ENCODE results near the gene NDUFB4.

Gene NDUFB4

DNA sequence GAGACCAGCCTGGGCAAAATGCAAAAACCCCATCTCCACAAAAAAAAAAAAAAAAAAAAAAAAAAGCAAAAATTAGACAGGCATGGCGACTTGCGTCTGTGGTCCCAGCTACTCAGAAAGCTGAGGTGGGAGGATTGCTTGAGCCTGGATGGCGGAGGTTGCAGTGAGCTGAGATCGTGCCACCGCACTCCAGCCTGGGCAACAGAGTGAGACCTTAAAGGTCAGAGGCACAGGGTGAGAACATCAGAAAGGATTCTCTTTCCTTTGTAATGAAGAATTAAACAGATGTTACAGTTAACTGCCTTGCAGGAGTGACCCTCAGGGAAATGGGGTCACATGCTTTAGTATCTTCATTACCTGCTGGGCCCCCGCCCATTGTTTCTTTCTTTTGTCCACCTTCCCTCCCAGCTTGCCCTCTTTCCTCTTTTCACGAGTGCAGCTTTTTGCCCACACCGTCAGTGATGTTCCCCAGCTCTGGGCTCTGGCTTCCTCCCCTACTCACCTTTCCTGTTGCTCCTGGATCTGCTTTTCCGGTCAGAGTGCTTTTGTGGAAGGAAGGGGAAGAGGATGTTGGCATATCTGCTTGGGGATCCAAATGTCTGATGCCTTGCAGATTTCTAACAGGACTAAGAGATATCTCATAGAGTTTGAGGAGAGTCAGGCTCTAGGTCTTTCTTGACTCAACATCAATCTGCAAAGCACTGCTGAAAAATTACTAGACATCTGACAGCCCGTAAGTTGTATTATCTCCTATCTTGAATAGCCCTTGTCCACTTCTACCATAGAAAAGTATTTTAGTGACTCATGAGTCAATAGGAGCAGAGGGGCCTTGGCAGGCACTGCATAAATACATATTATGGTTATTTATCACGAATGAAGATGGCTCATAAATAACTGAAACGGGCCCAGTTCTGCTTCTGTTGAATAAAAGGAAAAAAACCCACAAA, 35.6 kb upstream of the NDUFB4 start:
- TF ChIP-seq EZH2phosphoT487 (IDR thresholded peaks at IDR 0.05; ENCODE audit: low read depth): no peak
- Histone ChIP-seq H3K27ac (ENCODE audit: low read length) (no peak overlapping the region), H3K9me3 (ENCODE audit: insufficient read depth, low read length) (no peaks in the 10 kb centered on the region), H2AFZ (ENCODE audit: low read depth, low read length) (peak overlapping the region; percentile 12; the same call in 1 of the 2 replicates), H3K4me1 (ENCODE audit: low read length) (peaks cover 20% of the 10 kb centered on the region), H3K4me2 (ENCODE audit: low read length) (peak overlapping the region; percentile 21), H3K27me3 (ENCODE audit: low read depth, low read length) (no peaks in the 10 kb centered on the region), H3K79me2 (ENCODE audit: low read length) (no peaks in the 10 kb centered on the region), H3K4me3 (ENCODE audit: low read length) (no peak overlapping the region), H3K9ac (ENCODE audit: low read length) (no peak overlapping the region), H4K20me1 (ENCODE audit: insufficient read depth, low read length) (no peaks in the 10 kb centered on the region), H3K36me3 (replicated peaks; ENCODE audit: low read depth, low read length) (no peaks in the 10 kb centered on the region)

GRCh38 chr3:120561251-120562045, 34.7 kb upstream of the NDUFB4 start:
- Histone ChIP-seq H3K9ac (ENCODE audit: low read length) (no peak overlapping the region), H4K20me1 (ENCODE audit: insufficient read depth, low read length) (no peaks in the 10 kb centered on the region), H3K36me3 (replicated peaks; ENCODE audit: low read depth, low read length) (no peaks in the 10 kb centered on the region), H3K4me2 (ENCODE audit: low read length) (peak overlapping the region; percentile 21), H2AFZ (ENCODE audit: low read depth, low read length) (peak overlapping the region; percentile 12; the same call in 1 of the 2 replicates), H3K79me2 (ENCODE audit: low read length) (no peaks in the 10 kb centered on the region), H3K27ac (ENCODE audit: low read length) (no peak overlapping the region), H3K4me3 (ENCODE audit: low read length) (no peak overlapping the region), H3K27me3 (ENCODE audit: low read depth, low read length) (no peaks in the 10 kb centered on the region), H3K9me3 (ENCODE audit: insufficient read depth, low read length) (no peaks in the 10 kb centered on the region), H3K4me1 (ENCODE audit: low read length) (peaks cover 20% of the 10 kb centered on the region)
- no peak for TF ChIP-seq EZH2phosphoT487 (IDR thresholded peaks at IDR 0.05; ENCODE audit: low read depth)
- TF ChIP-seq, protein P1, sequence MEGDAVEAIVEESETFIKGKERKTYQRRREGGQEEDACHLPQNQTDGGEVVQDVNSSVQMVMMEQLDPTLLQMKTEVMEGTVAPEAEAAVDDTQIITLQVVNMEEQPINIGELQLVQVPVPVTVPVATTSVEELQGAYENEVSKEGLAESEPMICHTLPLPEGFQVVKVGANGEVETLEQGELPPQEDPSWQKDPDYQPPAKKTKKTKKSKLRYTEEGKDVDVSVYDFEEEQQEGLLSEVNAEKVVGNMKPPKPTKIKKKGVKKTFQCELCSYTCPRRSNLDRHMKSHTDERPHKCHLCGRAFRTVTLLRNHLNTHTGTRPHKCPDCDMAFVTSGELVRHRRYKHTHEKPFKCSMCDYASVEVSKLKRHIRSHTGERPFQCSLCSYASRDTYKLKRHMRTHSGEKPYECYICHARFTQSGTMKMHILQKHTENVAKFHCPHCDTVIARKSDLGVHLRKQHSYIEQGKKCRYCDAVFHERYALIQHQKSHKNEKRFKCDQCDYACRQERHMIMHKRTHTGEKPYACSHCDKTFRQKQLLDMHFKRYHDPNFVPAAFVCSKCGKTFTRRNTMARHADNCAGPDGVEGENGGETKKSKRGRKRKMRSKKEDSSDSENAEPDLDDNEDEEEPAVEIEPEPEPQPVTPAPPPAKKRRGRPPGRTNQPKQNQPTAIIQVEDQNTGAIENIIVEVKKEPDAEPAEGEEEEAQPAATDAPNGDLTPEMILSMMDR (IDR thresholded peaks at IDR 0.05; ENCODE audit: low read depth, low read length): peak; percentile 95

DNA sequence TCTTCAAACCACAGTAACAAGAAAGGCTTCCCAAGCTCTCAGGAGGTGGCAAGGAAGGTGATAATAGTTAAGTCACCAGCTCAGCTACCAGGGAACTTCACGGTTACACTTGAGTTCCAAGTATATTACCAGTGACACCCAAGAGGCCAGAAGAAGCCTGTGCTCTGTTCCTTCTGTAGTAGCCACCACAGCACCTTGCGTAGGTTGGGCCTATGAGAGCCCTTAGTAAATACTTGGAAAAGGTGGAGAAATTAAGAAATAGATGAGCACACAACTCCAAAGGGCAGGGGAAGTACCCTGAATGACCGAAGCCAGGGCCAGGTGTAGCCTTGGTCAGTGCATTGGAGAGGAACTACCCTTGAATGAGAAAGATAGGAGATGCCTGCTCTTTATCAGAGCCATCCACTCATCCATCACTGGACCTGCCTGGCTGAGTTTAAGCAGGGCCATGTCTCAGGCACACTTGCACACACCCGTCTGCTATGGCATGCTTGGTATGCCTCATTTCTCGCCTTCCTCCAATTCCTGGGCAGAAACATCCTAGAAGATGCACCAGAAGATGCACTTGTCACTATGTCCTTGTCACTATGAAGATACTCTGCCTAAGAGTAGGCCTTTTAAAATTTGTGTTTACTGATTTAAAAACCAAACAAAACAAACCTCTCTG, 32.6 kb upstream of the NDUFB4 start:
- Histone ChIP-seq H3K79me2 (ENCODE audit: low read length) (no peaks in the 10 kb centered on the region), H3K27ac (ENCODE audit: low read length) (no peak overlapping the region), H3K4me3 (ENCODE audit: low read length) (no peak overlapping the region), H3K4me2 (ENCODE audit: low read length) (no peak overlapping the region), H3K9me3 (ENCODE audit: insufficient read depth, low read length) (no peaks in the 10 kb centered on the region), H3K27me3 (ENCODE audit: low read depth, low read length) (no peaks in the 10 kb centered on the region), H3K9ac (ENCODE audit: low read length) (no peak overlapping the region), H4K20me1 (ENCODE audit: insufficient read depth, low read length) (no peaks in the 10 kb centered on the region), H3K36me3 (replicated peaks; ENCODE audit: low read depth, low read length) (no peaks in the 10 kb centered on the region), H2AFZ (ENCODE audit: low read depth, low read length) (no peak overlapping the region), H3K4me1 (ENCODE audit: low read length) (peaks cover 15% of the 10 kb centered on the region)
- TF ChIP-seq, protein P1 (IDR thresholded peaks at IDR 0.05; ENCODE audit: low read depth, low read length): no peak
- TF ChIP-seq EZH2phosphoT487 (IDR thresholded peaks at IDR 0.05; ENCODE audit: low read depth): no peak

DNA sequence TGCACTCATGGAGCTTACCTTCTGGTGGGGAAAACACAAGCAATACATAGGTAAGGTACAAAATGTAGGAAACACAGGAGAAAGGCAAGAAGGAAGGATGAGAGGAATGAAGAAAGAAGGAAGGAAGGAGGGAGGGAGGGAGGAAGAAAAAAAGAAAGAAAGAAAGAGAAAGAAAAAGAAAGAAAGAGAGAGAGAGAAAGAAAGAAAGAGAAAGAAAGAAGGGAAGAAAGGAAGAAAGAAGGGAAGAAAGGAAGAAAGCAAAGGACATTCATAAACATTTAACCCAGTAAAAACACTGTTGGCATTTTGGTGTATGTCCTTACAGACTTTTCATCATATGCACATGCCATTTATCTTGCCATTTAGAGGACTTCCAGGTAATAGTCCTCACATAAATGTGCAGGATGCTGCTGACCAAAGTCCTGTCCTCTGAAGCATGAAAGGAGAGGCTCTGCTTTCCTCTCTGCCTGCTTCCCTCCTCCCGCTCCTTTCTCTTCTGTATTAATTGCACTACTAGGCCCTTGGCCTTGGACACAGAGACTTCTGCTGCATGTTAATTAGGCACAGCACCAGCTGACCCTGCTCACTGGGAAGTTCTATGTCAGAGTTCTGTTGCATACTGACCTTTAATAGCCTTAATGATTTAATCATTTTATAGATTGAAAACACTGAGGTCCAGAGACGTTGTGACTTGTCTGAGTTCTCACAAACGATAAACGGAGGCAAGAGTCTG, 29.7 kb upstream of the NDUFB4 start:
- Histone ChIP-seq H3K9me3 (ENCODE audit: insufficient read depth, low read length) (no peaks in the 10 kb centered on the region), H3K4me1 (ENCODE audit: low read length) (peaks cover 5% of the 10 kb centered on the region), H3K27ac (ENCODE audit: low read length) (no peak overlapping the region), H4K20me1 (ENCODE audit: insufficient read depth, low read length) (no peaks in the 10 kb centered on the region), H2AFZ (ENCODE audit: low read depth, low read length) (no peak overlapping the region), H3K36me3 (replicated peaks; ENCODE audit: low read depth, low read length) (no peaks in the 10 kb centered on the region), H3K4me2 (ENCODE audit: low read length) (no peak overlapping the region), H3K27me3 (ENCODE audit: low read depth, low read length) (0 out of 2 replicates have a peak, but pooled peaks cover 2% of the 10 kb centered on the region), H3K4me3 (ENCODE audit: low read length) (no peak overlapping the region), H3K79me2 (ENCODE audit: low read length) (no peaks in the 10 kb centered on the region), H3K9ac (ENCODE audit: low read length) (no peak overlapping the region)
- TF ChIP-seq EZH2phosphoT487 (IDR thresholded peaks at IDR 0.05; ENCODE audit: low read depth): no peak
- TF ChIP-seq, protein P1 (IDR thresholded peaks at IDR 0.05; ENCODE audit: low read depth, low read length): no peak
